ENCODE data around the gene PLVAP. TPM values are rescaled to one million over a fixed set of nuclear protein-coding genes. Genes with fewer than 3 reads are reported as not detected.

The PLVAP gene
- total and polyA plus RNA-seq, 9 of the 15 experiments (the other 6 are each of a cell fraction or from before 2014, with no cell fraction given) = 0.09 to 0.84 (median 0.51) TPM; not detected in 4

DNA sequence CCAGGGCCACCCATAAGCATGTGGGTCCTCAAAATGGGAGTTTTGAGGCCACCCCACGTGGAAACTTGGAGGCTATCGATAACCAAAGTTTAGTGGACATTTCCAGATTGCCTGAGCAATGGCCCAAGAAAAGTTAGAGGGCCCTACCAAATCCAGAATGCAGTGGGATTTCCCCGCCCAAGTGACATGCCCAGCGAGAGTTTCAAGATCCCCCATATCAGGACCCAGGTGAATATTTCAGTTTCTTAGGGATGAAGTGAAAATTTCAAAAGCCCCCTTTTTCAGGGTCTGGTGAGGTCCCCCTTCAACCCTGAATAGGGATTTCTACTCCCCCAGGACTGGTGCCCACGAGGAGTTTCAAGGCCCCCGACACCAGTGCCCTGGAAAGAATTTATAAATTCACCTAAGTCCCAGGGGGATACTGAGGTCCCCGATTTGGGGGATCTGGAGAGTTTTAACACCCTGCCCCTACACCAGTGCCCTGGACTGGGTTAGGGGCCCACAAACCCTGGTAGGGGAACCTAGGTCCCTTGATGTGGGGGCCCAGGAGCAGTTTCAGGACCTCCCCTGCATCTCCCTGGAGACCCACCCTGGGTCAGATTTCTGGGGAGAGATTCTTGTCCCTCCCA is 27.6 kb upstream of the PLVAP start (continued):
- TF ChIP-seq, protein P1, sequence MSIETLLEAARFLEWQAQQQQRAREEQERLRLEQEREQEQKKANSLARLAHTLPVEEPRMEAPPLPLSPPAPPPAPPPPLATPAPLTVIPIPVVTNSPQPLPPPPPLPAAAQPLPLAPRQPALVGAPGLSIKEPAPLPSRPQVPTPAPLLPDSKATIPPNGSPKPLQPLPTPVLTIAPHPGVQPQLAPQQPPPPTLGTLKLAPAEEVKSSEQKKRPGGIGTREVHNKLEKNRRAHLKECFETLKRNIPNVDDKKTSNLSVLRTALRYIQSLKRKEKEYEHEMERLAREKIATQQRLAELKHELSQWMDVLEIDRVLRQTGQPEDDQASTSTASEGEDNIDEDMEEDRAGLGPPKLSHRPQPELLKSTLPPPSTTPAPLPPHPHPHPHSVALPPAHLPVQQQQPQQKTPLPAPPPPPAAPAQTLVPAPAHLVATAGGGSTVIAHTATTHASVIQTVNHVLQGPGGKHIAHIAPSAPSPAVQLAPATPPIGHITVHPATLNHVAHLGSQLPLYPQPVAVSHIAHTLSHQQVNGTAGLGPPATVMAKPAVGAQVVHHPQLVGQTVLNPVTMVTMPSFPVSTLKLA (conservative IDR thresholded peaks at IDR 0.05) = peak in 1 of 2 experiments; percentile 39; a peak in 2 of 4 replicates
- TF ChIP-seq YY1 (IDR thresholded peaks at IDR 0.05; ENCODE audit: borderline replicate concordance in 1 of 3, control insufficient read depth in 1 of 3, extremely low read depth in 1 of 3, insufficient read depth in 3 of 3, insufficient read length in 1 of 3, insufficient replicate concordance in 2 of 3, low read depth in 1 of 3, low read length in 2 of 3) (peak in 1 of 3 experiments; percentile 2), PTBP1 (IDR thresholded peaks at IDR 0.05; ENCODE audit: low read depth, low read length) (peak; percentile 100), FOXM1 (IDR thresholded peaks at IDR 0.05; ENCODE audit: low read depth) (0 out of 2 replicates have a peak, but pooled peaks have one; percentile 26), FOXM1 (CRISPR knock-in tag; IDR thresholded peaks at IDR 0.05; ENCODE audit: low read depth) (no peak)

DNA sequence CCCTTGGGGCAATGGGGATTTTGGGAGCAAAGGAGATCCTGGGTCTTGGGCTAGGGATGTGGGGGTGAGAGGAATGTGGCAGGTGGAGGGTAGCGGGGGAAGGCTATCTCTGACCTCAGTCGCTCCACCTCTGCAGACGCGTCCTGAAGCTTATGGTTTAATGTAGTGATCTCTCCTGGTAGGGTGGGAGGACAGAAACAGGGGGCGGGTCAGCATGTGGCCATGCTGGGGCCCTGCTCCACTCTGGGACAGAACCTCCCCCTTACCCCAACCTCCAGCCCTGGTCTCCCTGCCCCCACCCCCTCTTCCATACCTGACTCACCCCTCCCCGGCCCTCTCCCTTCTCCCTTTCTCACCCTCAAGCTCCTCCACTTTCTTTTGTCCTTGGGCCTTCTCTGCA is 26.9 kb upstream of the PLVAP start:
- CTCF ChIA-PET (ENCODE audit: low intra/inter-chr PET ratio) = no interaction called here
- H3K9ac ChIP-seq (ENCODE audit: insufficient read depth in 1 of 2, low read depth in 2 of 2, low read length in 2 of 2) = peak overlapping the region; percentile 78 to 93
- H3K27ac ChIP-seq (ENCODE audit: extremely low read depth, low read depth, low read length) = peak overlapping the region; percentile 69
- peak; percentile 56 for FAIRE-seq
- intact Hi-C loops (cut with micrococcal nuclease) = no loop called here
- peaks cover 62% of the 10 kb centered on the region for H3K79me2 ChIP-seq (ENCODE audit: control insufficient read depth, insufficient read depth, low read length)
- peaks cover 28% of the 10 kb centered on the region; the same call in 2 of the 3 replicates for H3K36me3 ChIP-seq (ENCODE audit: control insufficient read depth, insufficient read depth, low read length)
- in situ Hi-C loops (cut with MboI) = no loop called here
- H3K4me1 ChIP-seq (replicated peaks in 1 of 2; ENCODE audit: control insufficient read depth in 2 of 2, insufficient read depth in 2 of 2, low read length in 2 of 2) = peaks cover 16 to 40% of the 10 kb centered on the region in 2 experiments; a peak in 4 of 5 replicates
- peak; percentile 27 for ATAC-seq
- 0 out of 2 replicates have a peak, but pooled peaks cover 3% of the 10 kb centered on the region for H4K20me1 ChIP-seq (replicated peaks; ENCODE audit: control insufficient read depth, insufficient read depth, low read length)
- H3K27me3 ChIP-seq (ENCODE audit: control insufficient read depth in 2 of 2, insufficient read depth in 2 of 2, low read length in 2 of 2) = no peaks in the 10 kb centered on the region
- no peak overlapping the region for H2AFZ ChIP-seq (ENCODE audit: low read depth, low read length)
- H3K4me2 ChIP-seq (ENCODE audit: insufficient read depth, low read length) = peak overlapping the region; percentile 92
- no peaks in the 10 kb centered on the region for H3K9me1 ChIP-seq (ENCODE audit: control insufficient read depth, insufficient read depth, low read length)
- POLR2A ChIA-PET = interaction anchor here (0.6 to 1.0 kb wide), 5 partner anchors 12 to 461 kb away, joined by 3 to 4 read pairs (median 3); partner anchors contain the start of gene MVB12A
- no TSS peak for BruUV-seq (replicated peaks)
- 0% methylated on average over 5 of the region's 6 CpGs for WGBS (ENCODE audit: insufficient coverage, low coverage, missing lambda C conversion rate)
- TF ChIP-seq EGR1 (conservative IDR thresholded peaks at IDR 0.05) = 0 out of 2 replicates have a peak, but pooled peaks have one; percentile 27
- no peak for TF ChIP-seq ILK (tag; IDR thresholded peaks at IDR 0.05; ENCODE audit: borderline replicate concordance, low read depth)
- TF ChIP-seq PHTF2 (CRISPR knock-in tag; IDR thresholded peaks at IDR 0.05) = peak; percentile 23; the same call in 1 of the 2 replicates
- TF ChIP-seq, protein P1 (conservative IDR thresholded peaks at IDR 0.05) = 0 out of 4 replicates have a peak, but pooled peaks of 1 of the 2 experiments have one; percentile 15
- TF ChIP-seq ZNF263 (CRISPR knock-in tag; IDR thresholded peaks at IDR 0.05; ENCODE audit: borderline replicate concordance) = peak; percentile 42; the same call in 1 of the 2 replicates
- no peak for TF ChIP-seq LCOR (CRISPR knock-in tag; IDR thresholded peaks at IDR 0.05)
- no peak for TF ChIP-seq ZNF224 (CRISPR knock-in tag; IDR thresholded peaks at IDR 0.05)
- TF ChIP-seq SIN3A (IDR thresholded peaks at IDR 0.05; ENCODE audit: borderline replicate concordance in 2 of 2, control insufficient read depth in 1 of 2, low read depth in 2 of 2, low read length in 2 of 2) = peak in 1 of 2 experiments; percentile 48; a peak in 1 of 4 replicates
- peak; percentile 38 for TF ChIP-seq CCNT2 (IDR thresholded peaks at IDR 0.05; ENCODE audit: borderline replicate concordance, extremely low read depth, insufficient read length, low read depth, low read length)
- peak overlapping the region; percentile 53 for H3K4me3 ChIP-seq
- DNase-seq (ENCODE audit: extremely low read depth in 1 of 4, low spot score in 3 of 4) = peak; percentile 70 to 79 (median 76)
- H3K9me3 ChIP-seq (replicated peaks; ENCODE audit: control insufficient read depth, insufficient read depth, low read depth, low read length) = no peaks in the 10 kb centered on the region

All from K562 (cell line).